Right ventricle myocardium superior (tissue), 1 donor: ENCODE data around the gene PTPN21. TPM values are rescaled to one million over a fixed set of nuclear protein-coding genes. Genes with fewer than 3 reads are reported as not detected.
A peak's percentile ranks its signal among the peaks of the same experiment; 100 is the strongest.

Experiments used
- ATAC-seq: fragments of 200-7000 bp; cut with Tn5 transposase; one replicate; pipeline ENCODE4 v1.9.1; 2020; ENCODE audit warnings: mild to moderate bottlenecking; ENCODE audit not compliant: poor library complexity
- DNase-seq: peaks from one replicate; pipeline ENCODE4 v3.0.0-alpha.2; 2020
- intact Hi-C: fragments of 100-400 bp; cut with DNase I; formaldehyde crosslinking; loops from one replicate; pipeline ENCODE4 v1.11.2; 2022
- long read RNA-seq: library from polyadenylated mRNA; unstranded; transcript quantifications from one replicate; pipeline ENCODE4 v2.0.0, GENCODE V29; 2021
- total RNA-seq: library from RNA; stranded (reverse); fragmentation: NEBNext Ultra II Directional; extraction: Animal tissue kit (Norgen Biotek cat#: 25700); gene quantifications from one replicate; pipeline ENCODE4 v1.2.1, GENCODE V29; 2021
- donor health status: DM: no; HTN: yes; CAD: no; lungs with severe emphysema.

Gene PTPN21
- 32.2 TPM for total RNA-seq
- long read RNA-seq, full-length matches to known transcripts, result 1 of 36 reads
- long read RNA-seq, partial matches to known transcripts, result 34 of 36 reads
- long read RNA-seq, other reads (novel, unspliced or antisense), result 1 of 36 reads

DNA sequence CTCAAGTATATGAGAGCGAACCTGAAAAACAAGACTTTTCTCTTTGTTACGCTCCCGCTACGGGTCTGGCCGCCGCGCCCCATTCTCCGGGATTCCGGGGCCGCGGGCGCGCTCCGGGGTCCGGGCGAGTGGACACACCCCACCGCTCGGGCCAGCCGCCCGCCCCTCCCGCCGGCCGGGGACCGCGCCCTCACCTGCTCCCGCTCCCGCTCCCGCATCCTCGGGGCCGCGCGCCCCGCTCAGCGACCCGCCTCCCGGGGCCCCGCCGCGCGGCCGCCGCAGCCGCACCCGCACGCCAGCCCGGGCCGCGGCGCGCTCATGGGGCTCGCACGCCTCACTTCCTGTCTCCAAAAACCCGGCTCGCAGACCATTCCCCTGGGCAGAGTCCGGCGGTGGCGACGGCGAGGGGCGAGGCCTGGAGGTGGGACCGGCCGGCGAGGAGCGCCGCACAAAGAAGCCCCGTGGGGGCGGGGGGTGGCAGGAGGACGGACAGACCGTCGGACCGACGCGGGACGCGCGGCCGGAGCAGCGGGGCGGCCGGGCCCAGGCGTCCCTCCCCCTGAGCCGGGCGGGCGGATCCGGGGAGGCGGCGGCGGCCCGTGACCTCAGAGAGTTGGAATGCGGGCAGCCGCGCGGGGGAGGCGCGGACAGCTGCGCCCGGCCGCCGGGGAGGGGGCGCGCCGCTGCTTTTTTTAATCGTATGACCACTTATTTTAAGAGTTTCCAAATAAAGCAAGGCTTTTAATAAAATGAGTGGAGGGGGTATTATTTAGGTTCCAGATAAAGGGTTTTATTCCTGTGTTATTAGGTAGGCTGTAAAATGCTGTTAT, at the start of gene PTPN21:
PTPN21 (minus strand) TSS at position 551 of the 830 bp plus-strand sequence. CDS start 4,590 bp downstream, outside the sequence.
- intact Hi-C loops, result no loop called here
- ATAC-seq (peak; percentile 92), DNase-seq (peak; percentile 87)

DNA sequence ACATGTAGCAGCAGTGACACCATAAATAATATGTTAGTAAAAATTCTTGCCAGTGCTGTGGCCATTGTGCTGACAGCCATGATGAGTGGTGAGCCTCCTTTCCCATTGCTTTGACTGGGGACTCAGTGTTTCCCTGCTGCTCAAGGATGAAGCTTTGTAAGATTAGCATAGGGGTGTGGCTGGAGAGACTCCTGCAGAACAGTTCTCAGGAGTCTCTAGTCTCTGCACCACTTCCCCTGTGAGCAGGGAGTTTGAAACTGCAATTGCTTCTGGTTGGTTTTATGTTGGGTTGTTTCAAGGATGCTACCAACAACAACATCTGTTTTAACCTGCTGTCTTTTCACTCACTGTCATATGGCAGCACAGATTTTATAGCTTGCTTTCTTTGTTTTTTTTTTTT, 49.4 kb upstream of the PTPN21 start:
- intact Hi-C loops, result no loop called here
- no peak for ATAC-seq
- DNase-seq, result no peak

- DNase-seq, result no peak
- no peak for ATAC-seq
- intact Hi-C loops, result no loop called here
Measured at GRCh38 chr14:88599761-88600439, 45.1 kb upstream of the PTPN21 start.

- intact Hi-C loops, result no loop called here
- no peak for ATAC-seq
- DNase-seq, result no peak
Measured at GRCh38 chr14:88599326-88599725, 44.5 kb upstream of the PTPN21 start.

DNA sequence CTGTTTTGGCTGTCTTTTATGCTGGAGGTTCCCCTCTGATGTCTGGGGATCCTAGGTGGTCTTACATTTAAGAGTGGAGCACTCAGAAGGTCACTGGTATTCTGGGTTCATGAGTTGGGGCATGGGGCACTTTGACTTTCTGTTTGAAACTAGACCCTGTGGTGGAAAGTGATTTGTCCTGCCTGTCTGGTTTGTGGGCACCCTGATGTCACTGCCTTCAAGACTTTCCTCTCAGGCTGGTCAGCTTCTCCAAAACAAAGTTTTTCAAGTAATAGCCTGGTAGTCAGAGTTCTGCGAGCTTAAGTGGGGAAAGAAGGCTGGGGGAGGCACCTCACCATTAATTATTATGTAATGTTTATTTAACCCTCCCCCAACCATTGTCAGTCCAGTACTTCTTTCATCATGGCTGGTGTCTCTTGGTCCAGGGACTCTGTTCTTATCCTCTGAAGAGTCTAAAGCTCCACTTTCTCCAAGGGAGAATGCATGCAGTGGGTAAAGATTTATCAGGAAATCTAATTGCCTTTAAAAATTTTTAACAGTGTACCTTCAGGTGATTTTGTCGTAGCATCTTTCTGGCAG, 43.4 kb upstream of the PTPN21 start:
- intact Hi-C loops, result no loop called here
- ATAC-seq, result no peak
- DNase-seq, result no peak

- no peak for DNase-seq
- intact Hi-C loops, result no loop called here
- no peak for ATAC-seq
Measured at GRCh38 chr14:88597601-88598000, 42.8 kb upstream of the PTPN21 start.

DNA sequence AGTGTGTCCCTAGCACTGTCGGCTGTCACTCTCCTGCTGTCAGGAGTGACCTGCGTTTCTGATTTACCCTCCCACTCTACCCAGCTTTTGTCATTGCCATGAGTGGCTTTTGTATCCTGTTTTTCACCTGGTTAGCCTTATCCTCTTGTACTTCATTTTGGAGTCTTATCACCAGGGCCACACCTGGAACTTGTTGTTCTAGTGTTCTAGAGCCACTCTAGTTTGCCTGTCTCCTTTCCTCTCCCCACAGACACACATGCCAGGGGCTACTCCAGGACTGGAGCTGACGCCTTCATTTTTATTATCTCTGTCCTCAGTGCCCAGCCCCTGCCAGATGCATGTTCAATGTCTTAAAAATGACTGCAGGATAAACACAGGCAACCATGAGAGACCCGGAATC, 42.2 kb upstream of the PTPN21 start:
- DNase-seq (no peak), ATAC-seq (no peak)
- intact Hi-C loops, result no loop called here

DNA sequence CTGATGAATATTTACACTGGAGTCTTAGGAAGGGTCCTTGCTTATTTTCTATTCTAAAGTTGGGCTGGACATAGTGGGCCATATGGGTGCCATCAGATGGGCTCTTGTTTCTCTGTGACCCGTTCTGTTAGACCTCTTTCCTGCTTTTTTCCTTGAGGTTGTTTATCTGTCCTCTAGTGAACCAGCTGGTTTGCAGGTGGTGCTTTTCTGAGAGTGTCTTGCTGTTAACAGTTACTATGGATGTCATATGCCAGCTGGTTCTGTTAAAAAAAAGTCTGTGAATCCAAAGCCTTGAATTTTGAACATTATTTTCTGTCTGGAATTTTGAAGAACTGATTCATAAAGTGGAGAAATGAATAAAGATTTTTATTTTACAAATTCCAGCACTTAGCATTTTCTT, 37.2 kb upstream of the PTPN21 start:
- no peak for ATAC-seq
- intact Hi-C loops, result no loop called here
- DNase-seq, result no peak

- no peak for ATAC-seq
- intact Hi-C loops, result no loop called here
- DNase-seq, result no peak
Measured at GRCh38 chr14:88590173-88590572, 35.4 kb upstream of the PTPN21 start.

- no peak for ATAC-seq
- no peak for DNase-seq
- intact Hi-C loops, result no loop called here
Measured at GRCh38 chr14:88588081-88588480, 33.3 kb upstream of the PTPN21 start.

DNA sequence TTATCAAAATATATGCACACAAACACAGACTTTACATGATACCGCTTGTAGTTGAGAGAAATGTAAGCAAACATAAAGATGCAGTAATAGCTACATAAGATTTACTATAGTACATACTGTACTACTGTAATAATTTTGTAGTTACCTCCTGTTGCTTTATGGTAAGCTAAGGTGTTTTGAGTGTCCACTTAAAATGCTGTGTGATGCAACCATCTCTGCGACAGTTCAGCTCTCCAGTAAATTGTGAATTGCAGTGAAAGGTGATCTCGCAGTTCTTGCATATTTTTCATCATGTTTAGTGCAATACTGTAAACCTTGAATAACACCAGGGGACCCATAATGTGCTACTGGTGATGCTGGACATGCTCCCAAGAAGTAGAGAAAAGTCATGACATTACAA, 29.6 kb upstream of the PTPN21 start:
- DNase-seq, result no peak
- intact Hi-C loops, result no loop called here
- ATAC-seq, result no peak

GRCh38 chr14:88576222-88576621, 21.4 kb upstream of the PTPN21 start:
- no peak for ATAC-seq
- DNase-seq, result no peak
- intact Hi-C loops, result no loop called here

DNA sequence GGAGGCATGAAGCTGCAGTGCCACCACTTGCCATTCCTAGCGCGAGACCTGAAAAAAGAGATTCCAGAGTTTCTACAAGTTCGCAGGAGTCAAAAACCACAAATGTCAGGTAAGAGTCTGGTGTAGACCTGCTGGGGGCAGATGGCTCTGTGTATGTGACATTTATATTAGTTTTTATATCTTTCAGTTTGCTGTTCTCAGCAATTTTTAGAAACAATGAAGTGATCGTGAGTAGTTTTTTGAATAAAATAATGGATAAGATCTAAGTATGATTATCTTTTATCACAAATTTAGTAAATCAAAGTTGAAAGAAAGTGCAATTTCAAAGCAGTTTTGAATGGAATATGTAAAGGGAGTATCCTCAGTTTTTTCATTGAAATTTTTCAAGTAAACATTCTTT, 17.3 kb upstream of the PTPN21 start:
- intact Hi-C loops, result no loop called here
- no peak for DNase-seq
- ATAC-seq, result no peak

- DNase-seq (no peak), ATAC-seq (no peak)
- intact Hi-C loops, result no loop called here
Measured at GRCh38 chr14:88568196-88568595, 13.4 kb upstream of the PTPN21 start.

DNA sequence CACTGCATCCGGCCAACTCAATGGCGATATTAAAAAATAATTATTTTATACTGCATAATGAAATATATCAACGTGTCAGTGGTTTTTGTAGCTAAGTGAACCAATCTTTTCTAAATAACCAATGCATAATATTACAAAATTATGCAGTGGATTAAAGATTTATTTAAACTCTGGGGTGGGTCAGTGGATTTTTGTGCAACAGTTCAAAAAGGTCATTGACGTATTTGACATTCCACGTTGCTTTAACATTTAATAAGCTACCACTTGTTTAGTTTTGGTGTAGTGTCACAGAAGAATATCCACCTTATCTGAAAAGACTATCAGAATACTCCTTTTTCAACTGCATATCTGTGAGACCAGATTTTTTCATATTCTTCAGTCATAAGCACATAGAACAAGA, 10.6 kb upstream of the PTPN21 start:
- intact Hi-C loops, result no loop called here
- no peak for ATAC-seq
- no peak for DNase-seq

- DNase-seq (no peak), ATAC-seq (no peak)
- intact Hi-C loops, result loop anchor here (5.0 kb wide), 1 partner anchor 72 kb away; no protein-coding TSS in a partner anchor
Measured at GRCh38 chr14:88563845-88564244, 9.0 kb upstream of the PTPN21 start.

GRCh38 chr14:88562831-88563686, 8.3 kb upstream of the PTPN21 start, which contains the start of gene ZC3H14:
ZC3H14 (plus strand) TSS chr14:88563037; CDS start chr14:88563134, 97 bp downstream.
- ATAC-seq, result peak; percentile 99
- intact Hi-C loops, result loop anchor here (5.0 kb wide), 1 partner anchor 71 kb away; no protein-coding TSS in a partner anchor
- peak; percentile 91 for DNase-seq

GRCh38 chr14:88562532-88562830, 7.7 kb upstream of the PTPN21 start:
- no peak for DNase-seq
- intact Hi-C loops, result loop anchor here (5.0 kb wide), 1 partner anchor 70 kb away; no protein-coding TSS in a partner anchor
- no peak for ATAC-seq

GRCh38 chr14:88559852-88560251, 5.0 kb upstream of the PTPN21 start:
- intact Hi-C loops, result loop anchor here (5.0 kb wide), 1 partner anchor 68 kb away; no protein-coding TSS in a partner anchor
- ATAC-seq (no peak), DNase-seq (no peak)
